OCI-LY7 (cell line): ENCODE measurements around the gene DRD4. TPM values are rescaled to one million over a fixed set of nuclear protein-coding genes. Genes with fewer than 3 reads are reported as not detected.

ENCODE experiments used
- BruUV-seq: library from RNA; stranded (reverse); fragments of 400-500 nt; replicated peaks from 2 replicates; lab custom pipeline; 2021; lab: Mats Ljungman, UMichigan
- CTCF ChIA-PET: fragments of 300-600 bp; sonication (Branson Sonifier 250); formaldehyde crosslinking; loops from one replicate; lab custom pipeline; 2022; ENCODE audit warnings: antibody characterized with exemption; ENCODE audit not compliant: unreplicated experiment; lab: Charles Lee
- POLR2A ChIA-PET: fragments of 300-600 bp; sonication (Branson Sonifier 250); formaldehyde crosslinking; loops from one replicate; lab custom pipeline; 2022; ENCODE audit warnings: antibody characterized with exemption; lab: Charles Lee
- DNase-seq: peaks from one replicate; pipeline ENCODE4 v3.0.0-alpha.2; 2015; ENCODE audit warnings: low spot score
- H2AFZ ChIP-seq: fragments of 200-600 bp; sonication (generic), shearing (Covaris generic); 2 replicates; pipeline ENCODE4 v1.6.1; 2014; ENCODE audit warnings: mild to moderate bottlenecking, antibody characterized with exemption, low read length, moderate library complexity
- H3K27ac ChIP-seq: fragments of 200-600 bp; sonication (generic); 2 replicates; pipeline ENCODE4 v1.5.1; 2014; ENCODE audit warnings: mixed run types, low read depth, mild to moderate bottlenecking, moderate library complexity, low read length, inconsistent platforms; ENCODE audit not compliant: poor library complexity, severe bottlenecking
- H3K36me3 ChIP-seq: fragments of 200-600 bp; sonication (generic); 2 replicates; pipeline ENCODE4 v1.6.1; 2014; ENCODE audit warnings: mild to moderate bottlenecking, antibody characterized with exemption, low read length, moderate library complexity, mixed read lengths; ENCODE audit not compliant: insufficient read depth
- H3K4me1 ChIP-seq: fragments of 200-600 bp; sonication (generic); 2 replicates; pipeline ENCODE4 v1.5.1; 2014; ENCODE audit warnings: mild to moderate bottlenecking, low read length; ENCODE audit not compliant: insufficient read depth, poor library complexity, severe bottlenecking
- H3K4me2 ChIP-seq: fragments of 200-600 bp; sonication (generic); 2 replicates; pipeline ENCODE4 v1.6.1; 2014; ENCODE audit warnings: mild to moderate bottlenecking, low read length
- H3K4me3 ChIP-seq: fragments of 200-600 bp; sonication (generic); 2 replicates; pipeline ENCODE4 v1.5.1; 2014; ENCODE audit warnings: mild to moderate bottlenecking, low read depth, low read length; ENCODE audit not compliant: poor library complexity, severe bottlenecking
- H3K79me2 ChIP-seq: fragments of 200-600 bp; sonication (generic); 2 replicates; pipeline ENCODE4 v1.6.1; 2016; ENCODE audit warnings: low read depth, mild to moderate bottlenecking, low read length, moderate library complexity, mixed read lengths; ENCODE audit not compliant: insufficient read depth
- H3K9me2 ChIP-seq: fragments of 200-600 bp; sonication (generic); 2 replicates; pipeline ENCODE4 v1.6.1; 2016; ENCODE audit warnings: mild to moderate bottlenecking, low read length, mixed read lengths; ENCODE audit not compliant: insufficient read depth
- H3K9me3 ChIP-seq: fragments of 200-600 bp; sonication (generic); 2 replicates; pipeline ENCODE4 v1.6.1; 2014; ENCODE audit warnings: mild to moderate bottlenecking, mixed run types, low read length, mixed read lengths
- H4K20me1 ChIP-seq: fragments of 200-600 bp; sonication (generic); 2 replicates; pipeline ENCODE4 v1.6.1; 2014; ENCODE audit warnings: mild to moderate bottlenecking, antibody characterized with exemption, low read length, moderate library complexity, mixed read lengths; ENCODE audit not compliant: insufficient read depth
- EZH2phosphoT487 ChIP-seq: fragments of 200-600 bp; sonication (generic); IDR thresholded peaks from 2 replicates; pipeline ENCODE4 v1.6.1; 2018; ENCODE audit warnings: low read depth, borderline replicate concordance, mild to moderate bottlenecking, mixed run types, antibody characterized with exemption, low read length, moderate library complexity, mixed read lengths
- intact Hi-C: fragments of 100-400 bp; cut with micrococcal nuclease; formaldehyde crosslinking; loops from one replicate; pipeline ENCODE4 v1.10.0; 2022; ENCODE audit not compliant: unreplicated experiment
- total RNA-seq, 2 experiments: library from RNA; depleted of rRNA in 1 of 2; stranded (reverse); fragments of >200 nt in 1 of 2; shearing (Covaris generic) in 1 of 2; gene quantifications; 2 replicates each; pipeline ENCODE4 v1.2.3, GENCODE V29; 2014 to 2022
- TF ChIP-seq, protein P1 (sequence below): fragments of 200-600 bp; sonication (generic); conservative IDR thresholded peaks from 2 replicates; pipeline ENCODE4 v1.5.1; 2014; ENCODE audit warnings: mild to moderate bottlenecking, antibody characterized with exemption, low read length, moderate library complexity, mixed read lengths

Gene DRD4
- total RNA-seq, 2 experiments from 2014 or later: 0.16 to 3.1 TPM

DNA sequence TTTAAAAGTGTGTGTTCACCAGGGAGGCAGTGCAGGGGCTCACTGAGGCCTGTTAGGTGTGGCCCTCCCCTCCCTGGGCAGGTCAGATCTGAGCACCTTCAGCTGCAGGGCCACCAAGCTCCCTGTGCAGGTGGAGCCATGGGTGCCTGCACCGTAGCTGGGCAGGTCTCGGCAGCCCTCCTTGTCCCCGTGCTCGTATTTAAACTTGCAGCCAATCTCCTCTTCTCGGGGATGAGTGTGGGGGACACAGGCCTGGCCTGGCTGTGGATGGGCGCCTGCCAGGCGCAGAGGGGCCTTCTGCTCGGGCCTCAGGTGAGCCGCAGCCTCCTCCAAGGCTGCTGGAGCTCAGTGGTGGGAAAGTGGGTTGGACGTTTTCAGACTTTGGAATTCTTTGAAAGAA is 41.7 kb upstream of the DRD4 start:
- H3K27ac ChIP-seq: no peak overlapping the region
- H3K9me3 ChIP-seq: no peaks in the 10 kb centered on the region
- H3K4me1 ChIP-seq: no peaks in the 10 kb centered on the region
- DNase-seq: no peak
- no peaks in the 10 kb centered on the region for H4K20me1 ChIP-seq
- intact Hi-C loops: no loop called here
- H2AFZ ChIP-seq: no peak overlapping the region
- no peak overlapping the region for H3K4me2 ChIP-seq
- no TSS peak for BruUV-seq
- H3K79me2 ChIP-seq: no peaks in the 10 kb centered on the region
- H3K36me3 ChIP-seq: peaks cover 91% of the 10 kb centered on the region
- ChIA-PET POLR2A (no interaction called here), CTCF (no interaction called here)
- no peaks in the 10 kb centered on the region for H3K9me2 ChIP-seq
- TF ChIP-seq, protein P1, sequence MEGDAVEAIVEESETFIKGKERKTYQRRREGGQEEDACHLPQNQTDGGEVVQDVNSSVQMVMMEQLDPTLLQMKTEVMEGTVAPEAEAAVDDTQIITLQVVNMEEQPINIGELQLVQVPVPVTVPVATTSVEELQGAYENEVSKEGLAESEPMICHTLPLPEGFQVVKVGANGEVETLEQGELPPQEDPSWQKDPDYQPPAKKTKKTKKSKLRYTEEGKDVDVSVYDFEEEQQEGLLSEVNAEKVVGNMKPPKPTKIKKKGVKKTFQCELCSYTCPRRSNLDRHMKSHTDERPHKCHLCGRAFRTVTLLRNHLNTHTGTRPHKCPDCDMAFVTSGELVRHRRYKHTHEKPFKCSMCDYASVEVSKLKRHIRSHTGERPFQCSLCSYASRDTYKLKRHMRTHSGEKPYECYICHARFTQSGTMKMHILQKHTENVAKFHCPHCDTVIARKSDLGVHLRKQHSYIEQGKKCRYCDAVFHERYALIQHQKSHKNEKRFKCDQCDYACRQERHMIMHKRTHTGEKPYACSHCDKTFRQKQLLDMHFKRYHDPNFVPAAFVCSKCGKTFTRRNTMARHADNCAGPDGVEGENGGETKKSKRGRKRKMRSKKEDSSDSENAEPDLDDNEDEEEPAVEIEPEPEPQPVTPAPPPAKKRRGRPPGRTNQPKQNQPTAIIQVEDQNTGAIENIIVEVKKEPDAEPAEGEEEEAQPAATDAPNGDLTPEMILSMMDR: no peak
- no peak for TF ChIP-seq EZH2phosphoT487
- H3K4me3 ChIP-seq: no peak overlapping the region

DNA sequence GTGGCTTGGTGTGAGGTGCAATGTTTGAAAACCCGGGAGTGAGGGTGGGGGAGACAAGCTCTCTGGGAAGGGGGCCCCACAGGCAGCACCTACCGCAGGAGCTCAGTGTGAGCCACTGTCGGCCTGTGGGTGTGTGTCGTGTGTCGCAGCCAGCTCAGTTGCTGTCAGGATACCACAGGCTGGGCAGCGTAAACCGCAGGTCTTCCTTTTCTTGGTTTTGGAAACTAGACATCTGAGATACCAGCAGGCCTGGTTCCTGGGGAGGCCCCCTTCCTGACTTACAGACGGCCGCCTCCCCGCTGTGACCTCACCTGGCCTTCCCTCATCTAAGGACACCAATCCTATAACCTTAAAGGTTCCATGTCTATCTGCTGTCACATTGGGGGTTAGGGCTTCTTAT is 40.7 kb upstream of the DRD4 start:
- TF ChIP-seq EZH2phosphoT487: no peak
- TF ChIP-seq, protein P1: no peak
- Histone ChIP-seq H3K9me2 (no peaks in the 10 kb centered on the region), H3K36me3 (peaks cover 87% of the 10 kb centered on the region), H3K4me3 (no peak overlapping the region), H3K27ac (no peak overlapping the region), H3K79me2 (no peaks in the 10 kb centered on the region), H4K20me1 (no peaks in the 10 kb centered on the region), H3K4me1 (no peaks in the 10 kb centered on the region), H2AFZ (no peak overlapping the region), H3K9me3 (no peaks in the 10 kb centered on the region), H3K4me2 (no peak overlapping the region)
- CTCF ChIA-PET: no interaction called here
- DNase-seq: no peak
- intact Hi-C loops: no loop called here
- BruUV-seq: no TSS peak
- POLR2A ChIA-PET: no interaction called here

DNA sequence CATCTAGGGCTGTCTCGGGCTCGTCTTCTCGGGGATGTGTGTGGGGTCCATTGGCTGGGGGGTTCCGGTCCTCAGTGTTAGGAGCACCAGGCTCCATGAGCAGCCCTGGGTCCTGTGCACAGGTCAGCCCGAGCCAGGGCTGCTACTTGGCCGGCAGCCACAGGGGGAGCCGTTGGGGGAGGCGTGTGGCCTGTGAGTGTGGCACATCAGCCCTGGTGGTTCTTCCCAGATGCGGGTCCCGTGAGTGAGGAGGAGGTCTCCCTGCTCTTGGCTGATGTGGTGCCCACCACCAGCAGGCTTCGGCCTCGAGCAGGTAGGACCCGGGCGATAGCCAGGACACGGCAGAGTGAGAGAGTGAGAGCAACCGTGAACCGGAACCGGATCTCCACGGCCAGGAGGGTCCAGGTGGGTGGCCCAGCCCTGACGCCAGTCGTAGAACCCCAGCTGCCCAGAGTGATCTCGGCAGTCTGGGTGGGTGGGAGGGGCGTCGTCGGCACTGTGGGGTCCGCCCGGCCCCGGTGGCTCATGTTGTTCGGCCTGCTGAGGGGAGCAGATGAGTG is 39.8 kb upstream of the DRD4 start:
- Histone ChIP-seq H3K79me2 (no peaks in the 10 kb centered on the region), H3K27ac (no peak overlapping the region), H3K36me3 (peaks cover 90% of the 10 kb centered on the region), H4K20me1 (no peaks in the 10 kb centered on the region), H3K4me1 (no peaks in the 10 kb centered on the region), H3K4me2 (no peak overlapping the region), H3K9me3 (no peaks in the 10 kb centered on the region), H3K9me2 (no peaks in the 10 kb centered on the region), H2AFZ (no peak overlapping the region), H3K4me3 (no peak overlapping the region)
- DNase-seq: no peak
- intact Hi-C loops: no loop called here
- no peak for TF ChIP-seq EZH2phosphoT487
- TF ChIP-seq, protein P1: peak; percentile 48
- ChIA-PET CTCF (no interaction called here), POLR2A (no interaction called here)
- BruUV-seq: no TSS peak
